Measurements from ENCODE around the gene CSMD2. TPM values are rescaled to one million over a fixed set of nuclear protein-coding genes. Genes with fewer than 3 reads are reported as not detected.

CSMD2 gene
- total RNA-seq, 6 donors from 2014 or later = 0.39 to 1.0 (median 0.52) TPM

DNA sequence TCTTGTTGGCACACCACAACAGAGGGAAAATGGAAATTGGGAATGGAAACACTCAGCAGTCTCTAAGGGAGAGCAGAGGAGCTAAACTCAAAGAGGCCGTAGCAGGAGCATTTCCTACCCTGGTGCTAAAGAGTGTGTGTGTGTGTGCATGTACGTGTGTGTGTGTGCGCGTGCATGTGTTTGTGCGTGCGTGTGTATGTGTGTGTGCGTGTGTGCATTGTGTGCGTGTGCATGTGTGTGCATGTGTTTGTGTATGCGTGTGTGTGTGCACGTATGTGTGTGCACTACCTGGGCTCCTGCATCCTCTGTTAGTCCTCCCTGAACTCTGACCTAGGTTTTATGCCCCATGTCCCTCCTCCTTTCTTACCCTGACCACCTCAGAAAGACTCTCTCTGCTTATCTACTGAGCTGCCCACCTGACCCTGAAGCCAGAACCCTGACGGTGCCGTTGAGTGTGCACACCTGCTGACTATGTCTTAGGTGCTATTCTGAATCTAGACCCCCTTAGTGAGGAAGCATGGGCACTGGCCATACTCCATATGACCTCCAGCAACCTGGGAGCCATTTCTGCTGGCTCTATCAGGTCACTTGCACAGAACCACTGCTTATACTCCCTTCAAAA lies 458.3 kb downstream of the CSMD2 start:
- 82 to 85% methylated on average over 12 of the region's 12 CpGs for WGBS, 2 donors
- ATAC-seq (ENCODE audit: low FRiP score in 2 of 2) = no peak
- Histone ChIP-seq H3K4me3 (no peak overlapping the region), H3K27me3 (no peaks in the 10 kb centered on the region), H3K4me1 (no peaks in the 10 kb centered on the region), H3K9me3 (no peaks in the 10 kb centered on the region), H3K36me3 (no peaks in the 10 kb centered on the region), H3K27ac (no peak overlapping the region)
- DNase-seq = no peak
- TF ChIP-seq CTCF (IDR thresholded peaks at IDR 0.05) (no peak), POLR2AphosphoS5 (IDR thresholded peaks at IDR 0.05) (no peak), EP300 (IDR thresholded peaks at IDR 0.05) (no peak), POLR2A (IDR thresholded peaks at IDR 0.05) (no peak)

- no peak for ATAC-seq (ENCODE audit: low FRiP score in 2 of 2)
- WGBS, 2 donors = 69 to 78% methylated on average over 3 of the region's 3 CpGs
- DNase-seq = no peak
These were observed 461.6 kb downstream of the CSMD2 start for GRCh38 chr1:33703464-33703863.

GRCh38 chr1:33698361-33699035 lies 466.5 kb downstream of the CSMD2 start:
- TF ChIP-seq EP300 (IDR thresholded peaks at IDR 0.05) (no peak), CTCF (IDR thresholded peaks at IDR 0.05) (no peak), POLR2A (IDR thresholded peaks at IDR 0.05) (no peak), POLR2AphosphoS5 (IDR thresholded peaks at IDR 0.05) (no peak)
- Histone ChIP-seq H3K9me3 (no peaks in the 10 kb centered on the region), H3K4me3 (no peak overlapping the region), H3K27ac (no peak overlapping the region), H3K27me3 (no peaks in the 10 kb centered on the region), H3K36me3 (no peaks in the 10 kb centered on the region), H3K4me1 (no peaks in the 10 kb centered on the region)
- DNase-seq = peak in 1 of 2 donors; percentile 30
- ATAC-seq (ENCODE audit: low FRiP score in 2 of 2) = peak in 1 of 2 donors; percentile 32
- 85 to 86% methylated on average over 14 of the region's 14 CpGs for WGBS, 2 donors

More at GRCh38 chr1:33703464-33703863, 461.6 kb downstream of the CSMD2 start:
- no peaks in the 10 kb centered on the region for H3K36me3 ChIP-seq
- no peaks in the 10 kb centered on the region for H3K4me1 ChIP-seq
- no peaks in the 10 kb centered on the region for H3K27me3 ChIP-seq
- H3K27ac ChIP-seq = no peak overlapping the region
- H3K9me3 ChIP-seq = no peaks in the 10 kb centered on the region
- no peak overlapping the region for H3K4me3 ChIP-seq
- TF ChIP-seq POLR2AphosphoS5 (IDR thresholded peaks at IDR 0.05) = no peak
- no peak for TF ChIP-seq EP300 (IDR thresholded peaks at IDR 0.05)
- no peak for TF ChIP-seq CTCF (IDR thresholded peaks at IDR 0.05)
- TF ChIP-seq POLR2A (IDR thresholded peaks at IDR 0.05) = no peak

DNA sequence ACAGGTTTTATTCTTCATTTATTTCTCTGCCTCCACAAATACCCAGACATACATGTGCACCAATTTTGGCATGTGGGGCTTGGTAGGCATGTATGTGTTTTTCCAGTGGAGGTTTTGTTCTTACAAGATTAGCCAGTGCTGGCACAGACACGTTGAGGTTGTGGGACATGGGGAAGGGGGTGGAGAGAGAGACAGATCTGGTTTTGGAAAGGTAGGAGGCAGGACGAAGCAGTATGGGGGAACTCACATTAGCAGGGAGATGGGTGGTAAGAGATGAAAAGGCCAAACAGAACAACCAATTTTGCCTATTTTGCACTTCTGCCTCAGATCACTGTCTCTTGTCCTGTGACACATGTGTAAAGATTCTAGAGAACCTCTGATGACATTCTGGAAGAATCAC lies 467.2 kb downstream of the CSMD2 start:
- H3K36me3 ChIP-seq = no peaks in the 10 kb centered on the region
- H3K27ac ChIP-seq = no peak overlapping the region
- H3K4me3 ChIP-seq = no peak overlapping the region
- no peak for ATAC-seq (ENCODE audit: low FRiP score in 2 of 2)
- WGBS, 2 donors = 73 to 80% methylated on average over 2 of the region's 2 CpGs
- H3K9me3 ChIP-seq = no peaks in the 10 kb centered on the region
- no peaks in the 10 kb centered on the region for H3K4me1 ChIP-seq
- TF ChIP-seq CTCF (IDR thresholded peaks at IDR 0.05) = no peak
- no peak for TF ChIP-seq POLR2AphosphoS5 (IDR thresholded peaks at IDR 0.05)
- TF ChIP-seq POLR2A (IDR thresholded peaks at IDR 0.05) = no peak
- no peak for TF ChIP-seq EP300 (IDR thresholded peaks at IDR 0.05)
- DNase-seq = no peak
- no peaks in the 10 kb centered on the region for H3K27me3 ChIP-seq

Data from upper lobe of left lung (tissue), 6 donors.